ENCODE data around the gene CHRM3.

DNA sequence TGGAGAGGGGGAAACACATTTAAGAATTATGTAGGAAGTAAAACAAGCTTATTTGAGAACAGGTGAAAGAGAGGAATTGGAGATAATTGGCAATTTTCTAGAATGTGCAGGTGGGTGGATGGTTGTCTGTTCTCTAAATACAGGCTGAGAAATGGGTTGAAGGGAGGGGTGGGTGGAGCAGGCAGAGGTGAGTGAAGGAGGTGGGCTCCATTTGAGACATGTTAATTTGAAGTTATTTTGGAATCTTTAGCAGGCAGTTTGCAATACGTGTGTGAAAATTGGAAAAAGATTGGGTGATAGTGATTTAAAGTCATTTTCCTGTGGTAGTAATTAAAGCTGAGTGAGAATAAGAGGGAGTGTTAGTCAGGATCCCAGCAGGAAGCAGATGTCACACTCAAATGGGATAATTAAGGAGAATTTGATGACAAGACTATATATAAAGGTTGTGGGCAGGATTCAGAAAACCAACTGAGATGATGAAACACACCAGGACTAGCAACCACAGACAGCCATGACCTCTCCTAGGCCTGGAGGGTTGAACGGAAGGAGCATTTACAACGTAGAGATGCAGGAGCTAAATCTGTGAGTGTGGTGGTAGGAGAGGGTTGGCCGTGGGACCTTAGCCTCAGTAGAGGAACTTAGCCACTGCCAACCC lies 40.6 kb downstream of the CHRM3 start:
- no peak for TF ChIP-seq POLR2A (IDR thresholded peaks at IDR 0.05)
- no peak for TF ChIP-seq CTCF (IDR thresholded peaks at IDR 0.05)
